Osteocyte (in vitro differentiated cells): ENCODE data around the gene GPR162. TPM values are rescaled to one million over a fixed set of nuclear protein-coding genes. Genes with fewer than 3 reads are reported as not detected.

Experiments used
- DNase-seq: peaks from one replicate; pipeline ENCODE4 v3.0.0; 2021; ENCODE audit warnings: mixed read lengths; ENCODE audit not compliant: unreplicated experiment; ENCODE audit errors: extremely low spot score
- H3K27ac Mint-ChIP-seq: one replicate; pipeline ENCODE4 v1.8.0; 2021; ENCODE audit warnings: mild to moderate bottlenecking, mixed read lengths; ENCODE audit not compliant: unreplicated experiment
- H3K27me3 Mint-ChIP-seq: one replicate; pipeline ENCODE4 v1.8.0; 2021; ENCODE audit warnings: mixed read lengths; ENCODE audit not compliant: unreplicated experiment
- H3K36me3 Mint-ChIP-seq: one replicate; pipeline ENCODE4 v1.8.0; 2021; ENCODE audit warnings: mixed read lengths; ENCODE audit not compliant: unreplicated experiment
- H3K4me1 Mint-ChIP-seq: one replicate; pipeline ENCODE4 v1.8.0; 2021; ENCODE audit warnings: mixed read lengths; ENCODE audit not compliant: unreplicated experiment
- H3K4me3 Mint-ChIP-seq: one replicate; pipeline ENCODE4 v1.8.0; 2021; ENCODE audit warnings: mild to moderate bottlenecking, moderate library complexity, mixed read lengths; ENCODE audit not compliant: unreplicated experiment
- H3K9me3 Mint-ChIP-seq: one replicate; pipeline ENCODE4 v1.8.0; 2021; ENCODE audit warnings: mixed read lengths; ENCODE audit not compliant: unreplicated experiment
- total RNA-seq: library from RNA; stranded (reverse); gene quantifications from 2 replicates; pipeline ENCODE4 v1.2.1, GENCODE V29; 2021
- TF ChIP-seq, protein P1 (sequence below): fragments of 200-600 bp; sonication (generic); IDR thresholded peaks from 2 replicates; pipeline ENCODE4 v1.5.0; 2021; ENCODE audit warnings: antibody characterized with exemption, mild to moderate bottlenecking, moderate library complexity

Gene GPR162
- total RNA-seq, 1 donor from 2014 or later, result 11.5 TPM

DNA sequence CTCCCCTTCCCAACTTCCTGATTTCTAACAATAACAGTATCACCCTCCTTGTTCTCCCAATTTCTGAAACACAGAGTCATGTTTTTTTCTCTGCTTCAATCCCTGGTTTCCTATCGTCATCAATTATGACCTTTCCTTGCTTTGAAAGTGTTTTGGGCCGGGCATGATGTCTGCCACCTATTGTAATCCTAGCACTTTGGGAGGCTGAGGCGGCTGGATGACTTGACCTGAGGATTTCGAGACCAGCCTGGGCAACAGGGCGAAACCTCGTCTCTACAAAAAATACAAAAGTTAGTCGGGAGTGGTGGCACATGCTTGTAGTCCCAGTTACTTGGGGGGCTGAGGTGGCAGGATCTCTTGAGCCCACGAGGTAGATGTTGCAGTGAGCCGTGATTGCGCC is 12.6 kb upstream of the GPR162 start:
- Mint-ChIP-seq H3K4me3 (no peak overlapping the region), H3K36me3 (peaks cover 2% of the 10 kb centered on the region), H3K27ac (no peak overlapping the region), H3K27me3 (peaks cover 25% of the 10 kb centered on the region), H3K4me1 (no peaks in the 10 kb centered on the region), H3K9me3 (peaks cover 3% of the 10 kb centered on the region)
- DNase-seq, result no peak
- TF ChIP-seq, protein P1, sequence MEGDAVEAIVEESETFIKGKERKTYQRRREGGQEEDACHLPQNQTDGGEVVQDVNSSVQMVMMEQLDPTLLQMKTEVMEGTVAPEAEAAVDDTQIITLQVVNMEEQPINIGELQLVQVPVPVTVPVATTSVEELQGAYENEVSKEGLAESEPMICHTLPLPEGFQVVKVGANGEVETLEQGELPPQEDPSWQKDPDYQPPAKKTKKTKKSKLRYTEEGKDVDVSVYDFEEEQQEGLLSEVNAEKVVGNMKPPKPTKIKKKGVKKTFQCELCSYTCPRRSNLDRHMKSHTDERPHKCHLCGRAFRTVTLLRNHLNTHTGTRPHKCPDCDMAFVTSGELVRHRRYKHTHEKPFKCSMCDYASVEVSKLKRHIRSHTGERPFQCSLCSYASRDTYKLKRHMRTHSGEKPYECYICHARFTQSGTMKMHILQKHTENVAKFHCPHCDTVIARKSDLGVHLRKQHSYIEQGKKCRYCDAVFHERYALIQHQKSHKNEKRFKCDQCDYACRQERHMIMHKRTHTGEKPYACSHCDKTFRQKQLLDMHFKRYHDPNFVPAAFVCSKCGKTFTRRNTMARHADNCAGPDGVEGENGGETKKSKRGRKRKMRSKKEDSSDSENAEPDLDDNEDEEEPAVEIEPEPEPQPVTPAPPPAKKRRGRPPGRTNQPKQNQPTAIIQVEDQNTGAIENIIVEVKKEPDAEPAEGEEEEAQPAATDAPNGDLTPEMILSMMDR, result no peak

DNA sequence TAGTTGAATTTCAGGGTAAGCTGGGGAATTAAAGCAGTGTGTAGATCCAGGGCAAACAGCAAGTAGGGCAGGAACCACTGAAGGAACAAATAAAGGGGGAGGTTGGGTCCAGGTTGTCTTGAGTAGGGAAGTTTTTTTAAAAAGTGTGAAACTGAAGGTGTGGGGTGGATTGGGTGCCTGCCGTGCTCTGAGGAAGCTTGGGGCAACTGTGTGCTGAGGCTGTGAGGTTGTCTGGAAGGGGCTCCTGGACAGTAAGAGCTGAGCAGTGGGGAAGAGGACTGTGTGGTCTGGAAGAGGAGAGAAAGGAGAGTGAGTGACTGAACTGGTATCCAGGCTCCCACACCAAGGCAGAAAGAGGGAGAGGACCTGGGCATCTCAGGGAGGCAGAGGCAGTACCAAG is 10.9 kb upstream of the GPR162 start:
- no peak for DNase-seq
- Mint-ChIP-seq H3K4me3 (no peak overlapping the region), H3K27ac (no peak overlapping the region), H3K36me3 (peaks cover 2% of the 10 kb centered on the region), H3K27me3 (peaks cover 37% of the 10 kb centered on the region), H3K9me3 (no peaks in the 10 kb centered on the region), H3K4me1 (no peaks in the 10 kb centered on the region)
- TF ChIP-seq, protein P1, result no peak

DNA sequence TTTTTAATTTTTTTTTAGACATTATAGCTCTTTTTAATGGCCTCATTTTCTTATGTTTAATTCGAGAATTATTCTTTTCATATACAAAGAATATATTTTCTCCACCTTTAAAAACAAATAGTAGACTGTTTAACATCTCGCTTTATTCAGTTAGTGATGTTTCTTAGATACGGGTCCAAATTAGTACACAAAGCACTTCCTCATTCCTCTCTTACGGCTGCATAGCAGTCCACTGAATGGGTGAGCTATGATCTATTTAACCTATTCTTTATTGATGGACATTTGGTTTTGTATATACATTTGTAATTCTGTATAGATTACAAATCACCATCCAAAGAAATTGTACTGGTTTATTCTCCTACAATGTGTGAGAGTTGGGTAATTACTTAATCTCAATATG is 8.3 kb upstream of the GPR162 start:
- no peak for DNase-seq
- Mint-ChIP-seq H3K9me3 (no peaks in the 10 kb centered on the region), H3K4me1 (no peaks in the 10 kb centered on the region), H3K27ac (no peak overlapping the region), H3K27me3 (peaks cover 40% of the 10 kb centered on the region), H3K36me3 (peaks cover 2% of the 10 kb centered on the region), H3K4me3 (no peak overlapping the region)
- TF ChIP-seq, protein P1, result no peak

DNA sequence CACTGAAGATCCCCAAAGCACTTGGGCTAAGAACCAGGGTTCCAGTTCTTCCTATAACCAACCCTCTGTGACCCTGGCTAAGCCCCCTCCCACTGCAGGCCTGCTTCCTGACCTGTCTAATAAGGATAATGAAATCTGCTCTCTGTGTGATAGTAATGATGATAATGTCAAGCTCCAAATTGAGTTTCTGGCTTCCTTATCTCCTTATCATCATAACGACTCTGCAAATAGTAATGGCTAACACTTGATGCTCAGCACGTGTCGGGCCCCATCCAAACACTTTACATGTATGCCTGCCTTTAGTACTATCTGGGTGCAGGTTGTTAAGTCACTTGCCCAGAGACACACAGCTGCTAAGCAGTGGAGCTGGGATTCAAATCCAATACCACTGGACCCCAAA is 5.0 kb upstream of the GPR162 start:
- Mint-ChIP-seq H3K27me3 (peaks cover 24% of the 10 kb centered on the region), H3K27ac (no peak overlapping the region), H3K9me3 (no peaks in the 10 kb centered on the region), H3K4me1 (peaks cover 22% of the 10 kb centered on the region), H3K36me3 (no peaks in the 10 kb centered on the region), H3K4me3 (no peak overlapping the region)
- TF ChIP-seq, protein P1, result no peak
- no peak for DNase-seq

DNA sequence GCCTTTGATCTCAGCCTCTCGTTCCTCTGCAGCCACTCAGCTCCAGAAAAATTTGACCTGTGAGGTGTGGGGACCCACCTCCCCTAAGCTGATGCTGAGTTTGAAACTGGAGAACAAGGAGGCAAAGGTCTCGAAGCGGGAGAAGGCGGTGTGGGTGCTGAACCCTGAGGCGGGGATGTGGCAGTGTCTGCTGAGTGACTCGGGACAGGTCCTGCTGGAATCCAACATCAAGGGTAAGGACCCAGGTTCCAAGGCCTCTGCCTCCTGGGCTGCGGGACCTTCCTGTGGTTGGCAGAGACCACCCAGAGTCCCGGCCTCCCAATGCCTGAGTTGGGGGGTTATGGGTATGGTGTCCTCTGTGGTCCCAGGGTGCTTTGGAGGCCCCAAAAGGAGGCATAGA is 4.5 kb upstream of the GPR162 start:
- H3K9me3 Mint-ChIP-seq, result no peaks in the 10 kb centered on the region
- no peak for DNase-seq
- TF ChIP-seq, protein P1, result no peak
- peaks cover 25% of the 10 kb centered on the region for H3K4me1 Mint-ChIP-seq
- no peak overlapping the region for H3K27ac Mint-ChIP-seq
- no peaks in the 10 kb centered on the region for H3K36me3 Mint-ChIP-seq
- H3K4me3 Mint-ChIP-seq, result no peak overlapping the region
- H3K27me3 Mint-ChIP-seq, result peaks cover 24% of the 10 kb centered on the region
